ENCODE measurements around the gene PIEZO2.

Gene PIEZO2

GRCh38 chr18:10689236-10690034, 459.9 kb downstream of the PIEZO2 start:
- DNase-seq (ENCODE audit: insufficient read length, low spot score) = no peak
- no peak for TF ChIP-seq PAX5 (IDR thresholded peaks at IDR 0.05; ENCODE audit: insufficient read depth, low read length, severe bottlenecking)
- TF ChIP-seq SPI1 (IDR thresholded peaks at IDR 0.05; ENCODE audit: low read depth, low read length) = no peak
- no peak for TF ChIP-seq POU2F2 (IDR thresholded peaks at IDR 0.05; ENCODE audit: low read depth, low read length)
- no peak for TF ChIP-seq TAF1 (IDR thresholded peaks at IDR 0.05; ENCODE audit: low read depth, low read length)
- no peak for TF ChIP-seq POLR2A (IDR thresholded peaks at IDR 0.05; ENCODE audit: low read depth, low read length)
- no peak for TF ChIP-seq POLR2AphosphoS5 (IDR thresholded peaks at IDR 0.05; ENCODE audit: low read depth, low read length)
- no peak for FAIRE-seq

- TF ChIP-seq SPI1 (IDR thresholded peaks at IDR 0.05; ENCODE audit: low read depth, low read length) = no peak
- no peak for TF ChIP-seq TAF1 (IDR thresholded peaks at IDR 0.05; ENCODE audit: low read depth, low read length)
- no peak for TF ChIP-seq PAX5 (IDR thresholded peaks at IDR 0.05; ENCODE audit: insufficient read depth, low read length, severe bottlenecking)
- TF ChIP-seq POLR2AphosphoS5 (IDR thresholded peaks at IDR 0.05; ENCODE audit: low read depth, low read length) = no peak
- TF ChIP-seq POLR2A (IDR thresholded peaks at IDR 0.05; ENCODE audit: low read depth, low read length) = no peak
- TF ChIP-seq POU2F2 (IDR thresholded peaks at IDR 0.05; ENCODE audit: low read depth, low read length) = no peak
- DNase-seq (ENCODE audit: insufficient read length, low spot score) (no peak), FAIRE-seq (no peak)
Observed at GRCh38 chr18:10688766-10689165, 460.6 kb downstream of the PIEZO2 start.

- FAIRE-seq = no peak
- no peak for TF ChIP-seq POU2F2 (IDR thresholded peaks at IDR 0.05; ENCODE audit: low read depth, low read length)
- no peak for TF ChIP-seq POLR2AphosphoS5 (IDR thresholded peaks at IDR 0.05; ENCODE audit: low read depth, low read length)
- no peak for TF ChIP-seq POLR2A (IDR thresholded peaks at IDR 0.05; ENCODE audit: low read depth, low read length)
- TF ChIP-seq SPI1 (IDR thresholded peaks at IDR 0.05; ENCODE audit: low read depth, low read length) = no peak
- no peak for TF ChIP-seq PAX5 (IDR thresholded peaks at IDR 0.05; ENCODE audit: insufficient read depth, low read length, severe bottlenecking)
- TF ChIP-seq TAF1 (IDR thresholded peaks at IDR 0.05; ENCODE audit: low read depth, low read length) = no peak
- DNase-seq (ENCODE audit: insufficient read length, low spot score) = no peak
Observed at GRCh38 chr18:10687161-10687925, 462.0 kb downstream of the PIEZO2 start.

GRCh38 chr18:10686308-10686707, 463.1 kb downstream of the PIEZO2 start:
- FAIRE-seq = peak; percentile 69
- TF ChIP-seq POU2F2 (IDR thresholded peaks at IDR 0.05; ENCODE audit: low read depth, low read length) (no peak), POLR2AphosphoS5 (IDR thresholded peaks at IDR 0.05; ENCODE audit: low read depth, low read length) (no peak), SPI1 (IDR thresholded peaks at IDR 0.05; ENCODE audit: low read depth, low read length) (no peak), TAF1 (IDR thresholded peaks at IDR 0.05; ENCODE audit: low read depth, low read length) (no peak), PAX5 (IDR thresholded peaks at IDR 0.05; ENCODE audit: insufficient read depth, low read length, severe bottlenecking) (no peak), POLR2A (IDR thresholded peaks at IDR 0.05; ENCODE audit: low read depth, low read length) (no peak)
- no peak for DNase-seq (ENCODE audit: insufficient read length, low spot score)

GRCh38 chr18:10685484-10685883, 463.9 kb downstream of the PIEZO2 start:
- FAIRE-seq (peak; percentile 26), DNase-seq (ENCODE audit: insufficient read length, low spot score) (peak; percentile 16)
- TF ChIP-seq TAF1 (IDR thresholded peaks at IDR 0.05; ENCODE audit: low read depth, low read length) = peak; percentile 36; the same call in 1 of the 2 replicates
- TF ChIP-seq POLR2AphosphoS5 (IDR thresholded peaks at IDR 0.05; ENCODE audit: low read depth, low read length) = 0 out of 2 replicates have a peak, but pooled peaks have one; percentile 36
- TF ChIP-seq POLR2A (IDR thresholded peaks at IDR 0.05; ENCODE audit: low read depth, low read length) = no peak; the same call in 1 of the 2 replicates
- no peak for TF ChIP-seq SPI1 (IDR thresholded peaks at IDR 0.05; ENCODE audit: low read depth, low read length)
- TF ChIP-seq PAX5 (IDR thresholded peaks at IDR 0.05; ENCODE audit: insufficient read depth, low read length, severe bottlenecking) = peak; percentile 90

GRCh38 chr18:10682368-10682714, 467.0 kb downstream of the PIEZO2 start:
- no peak for FAIRE-seq
- no peak for DNase-seq (ENCODE audit: insufficient read length, low spot score)
- TF ChIP-seq SPI1 (IDR thresholded peaks at IDR 0.05; ENCODE audit: low read depth, low read length) (no peak), POU2F2 (IDR thresholded peaks at IDR 0.05; ENCODE audit: low read depth, low read length) (no peak), TAF1 (IDR thresholded peaks at IDR 0.05; ENCODE audit: low read depth, low read length) (no peak), PAX5 (IDR thresholded peaks at IDR 0.05; ENCODE audit: insufficient read depth, low read length, severe bottlenecking) (no peak), POLR2AphosphoS5 (IDR thresholded peaks at IDR 0.05; ENCODE audit: low read depth, low read length) (no peak), POLR2A (IDR thresholded peaks at IDR 0.05; ENCODE audit: low read depth, low read length) (no peak)

GRCh38 chr18:10681581-10682367, 467.6 kb downstream of the PIEZO2 start:
- no peak for DNase-seq (ENCODE audit: insufficient read length, low spot score)
- peak; percentile 23 for FAIRE-seq
- TF ChIP-seq SPI1 (IDR thresholded peaks at IDR 0.05; ENCODE audit: low read depth, low read length) (no peak), PAX5 (IDR thresholded peaks at IDR 0.05; ENCODE audit: insufficient read depth, low read length, severe bottlenecking) (no peak), POLR2A (IDR thresholded peaks at IDR 0.05; ENCODE audit: low read depth, low read length) (no peak), TAF1 (IDR thresholded peaks at IDR 0.05; ENCODE audit: low read depth, low read length) (no peak), POU2F2 (IDR thresholded peaks at IDR 0.05; ENCODE audit: low read depth, low read length) (no peak), POLR2AphosphoS5 (IDR thresholded peaks at IDR 0.05; ENCODE audit: low read depth, low read length) (no peak)

- TF ChIP-seq POLR2AphosphoS5 (IDR thresholded peaks at IDR 0.05; ENCODE audit: low read depth, low read length) = no peak
- no peak for TF ChIP-seq PAX5 (IDR thresholded peaks at IDR 0.05; ENCODE audit: insufficient read depth, low read length, severe bottlenecking)
- no peak for TF ChIP-seq SPI1 (IDR thresholded peaks at IDR 0.05; ENCODE audit: low read depth, low read length)
- no peak for TF ChIP-seq POU2F2 (IDR thresholded peaks at IDR 0.05; ENCODE audit: low read depth, low read length)
- TF ChIP-seq POLR2A (IDR thresholded peaks at IDR 0.05; ENCODE audit: low read depth, low read length) = no peak
- no peak for TF ChIP-seq TAF1 (IDR thresholded peaks at IDR 0.05; ENCODE audit: low read depth, low read length)
- FAIRE-seq (no peak), DNase-seq (ENCODE audit: insufficient read length, low spot score) (no peak)
Observed at GRCh38 chr18:10680271-10680596, 469.1 kb downstream of the PIEZO2 start.

All from GM12891 (cell line).